Activated B cell treated with CpG ODN at 0.5 μM for 24 hours (primary cell): ENCODE results near the gene DPPA5. TPM values are rescaled to one million over a fixed set of nuclear protein-coding genes. Genes with fewer than 3 reads are reported as not detected.

Source experiments
- ATAC-seq: fragments of 200-7000 bp; cut with Tn5 transposase; one replicate; pipeline ENCODE4 v1.10.0; 2021; ENCODE audit warnings: low read depth, mild to moderate bottlenecking, moderate library complexity
- CTCF ChIA-PET: fragments of 350-600 bp; sonication (Branson Sonifier 250); formaldehyde crosslinking; loops from one replicate; lab custom pipeline; 2021; ENCODE audit warnings: antibody characterized with exemption; lab: Charles Lee
- POLR2A ChIA-PET: fragments of 350-600 bp; sonication (Branson Sonifier 250); formaldehyde crosslinking; loops from one replicate; lab custom pipeline; 2021; ENCODE audit warnings: antibody characterized with exemption; lab: Charles Lee
- DNase-seq: peaks from one replicate; pipeline ENCODE4 v3.0.0; 2022
- H3K27ac Mint-ChIP-seq: one replicate; pipeline ENCODE4 v1.8.0; 2020; ENCODE audit warnings: mixed read lengths
- H3K27me3 Mint-ChIP-seq: one replicate; pipeline ENCODE4 v1.8.0; 2021; ENCODE audit warnings: mixed read lengths
- H3K36me3 Mint-ChIP-seq: one replicate; pipeline ENCODE4 v1.8.0; 2021; ENCODE audit warnings: low read depth, mixed read lengths
- H3K4me1 Mint-ChIP-seq: one replicate; pipeline ENCODE4 v1.8.0; 2021; ENCODE audit warnings: mixed read lengths
- H3K4me3 Mint-ChIP-seq: one replicate; pipeline ENCODE4 v1.8.0; 2020; ENCODE audit warnings: mild to moderate bottlenecking, mixed read lengths
- H3K9me3 Mint-ChIP-seq: one replicate; pipeline ENCODE4 v1.8.0; 2020; ENCODE audit warnings: mixed read lengths
- CTCF ChIP-seq: fragments of 200-600 bp; IDR thresholded peaks from one replicate; pipeline ENCODE4 v1.8.0; 2022; ENCODE audit warnings: antibody characterized with exemption, mild to moderate bottlenecking
- intact Hi-C: fragments of 100-400 bp; cut with micrococcal nuclease; formaldehyde crosslinking; loops from one replicate; pipeline ENCODE4 v1.15.1; 2024
- total RNA-seq: library from RNA; stranded (reverse); gene quantifications from 2 replicates; pipeline ENCODE4 v1.2.3, GENCODE V29; 2022

The DPPA5 gene
- total RNA-seq, 1 donor from 2014 or later = not detected

DNA sequence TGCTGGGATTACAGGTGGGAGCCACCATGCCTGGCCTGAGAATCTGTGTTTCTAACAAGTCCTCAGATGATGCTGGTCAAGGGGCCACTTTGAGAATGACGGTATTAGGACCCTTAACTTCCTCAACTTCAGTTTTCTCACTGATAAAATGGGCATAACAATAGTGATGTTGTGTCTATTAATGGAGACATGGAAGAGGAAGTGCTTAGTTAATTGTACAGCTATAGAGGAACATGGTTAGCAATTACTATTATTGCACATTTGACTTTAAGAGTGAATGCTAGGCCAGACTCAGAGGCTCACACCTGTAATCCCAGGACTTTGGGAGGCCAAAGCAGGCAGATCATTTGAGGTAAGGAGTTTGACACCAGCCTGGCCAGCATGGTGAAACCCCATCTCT, 12.7 kb downstream of the DPPA5 start:
- no peak overlapping the region for H3K4me3 Mint-ChIP-seq
- DNase-seq (no peak), ATAC-seq (no peak)
- H3K36me3 Mint-ChIP-seq = no peaks in the 10 kb centered on the region
- POLR2A ChIA-PET = no interaction called here
- H3K27me3 Mint-ChIP-seq = no peaks in the 10 kb centered on the region
- no peak for TF ChIP-seq CTCF
- intact Hi-C loops = no loop called here
- CTCF ChIA-PET = no interaction called here
- no peaks in the 10 kb centered on the region for H3K4me1 Mint-ChIP-seq
- no peak overlapping the region for H3K27ac Mint-ChIP-seq
- no peaks in the 10 kb centered on the region for H3K9me3 Mint-ChIP-seq

DNA sequence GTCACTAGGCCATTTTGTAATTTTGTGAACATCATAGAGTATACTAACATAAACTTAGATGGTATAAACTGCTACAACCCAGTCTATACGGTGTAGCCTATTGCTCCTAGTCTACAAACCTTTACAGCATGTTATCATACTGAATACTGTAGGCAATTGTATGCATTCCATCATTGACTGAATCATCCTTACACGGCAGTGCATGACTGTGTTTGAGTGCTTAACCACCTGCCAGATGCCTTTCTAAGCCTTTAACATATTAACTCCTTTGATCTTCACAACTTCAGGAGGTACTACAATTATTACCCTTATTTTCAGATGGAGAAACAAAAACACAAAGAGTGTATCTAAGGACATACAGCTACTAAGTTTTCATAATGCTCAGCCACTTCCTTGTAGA, 14.0 kb downstream of the DPPA5 start:
- ChIA-PET POLR2A (no interaction called here), CTCF (no interaction called here)
- H3K9me3 Mint-ChIP-seq = no peaks in the 10 kb centered on the region
- no peaks in the 10 kb centered on the region for H3K4me1 Mint-ChIP-seq
- ATAC-seq = no peak
- no peaks in the 10 kb centered on the region for H3K36me3 Mint-ChIP-seq
- H3K4me3 Mint-ChIP-seq = no peak overlapping the region
- H3K27me3 Mint-ChIP-seq = no peaks in the 10 kb centered on the region
- no peak for TF ChIP-seq CTCF
- no peak overlapping the region for H3K27ac Mint-ChIP-seq
- DNase-seq = no peak
- intact Hi-C loops = no loop called here

GRCh38 chr6:73339340-73339739, 14.7 kb downstream of the DPPA5 start:
- Mint-ChIP-seq H3K27ac (no peak overlapping the region), H3K36me3 (no peaks in the 10 kb centered on the region), H3K4me1 (no peaks in the 10 kb centered on the region), H3K9me3 (no peaks in the 10 kb centered on the region), H3K27me3 (no peaks in the 10 kb centered on the region), H3K4me3 (no peak overlapping the region)
- TF ChIP-seq CTCF = no peak
- ChIA-PET CTCF (interaction anchor here (1.5 kb wide), 1 partner anchor 11 kb away, joined by 4 read pairs; no protein-coding TSS in a partner anchor), POLR2A (no interaction called here)
- DNase-seq = no peak
- ATAC-seq = no peak
- intact Hi-C loops = no loop called here

DNA sequence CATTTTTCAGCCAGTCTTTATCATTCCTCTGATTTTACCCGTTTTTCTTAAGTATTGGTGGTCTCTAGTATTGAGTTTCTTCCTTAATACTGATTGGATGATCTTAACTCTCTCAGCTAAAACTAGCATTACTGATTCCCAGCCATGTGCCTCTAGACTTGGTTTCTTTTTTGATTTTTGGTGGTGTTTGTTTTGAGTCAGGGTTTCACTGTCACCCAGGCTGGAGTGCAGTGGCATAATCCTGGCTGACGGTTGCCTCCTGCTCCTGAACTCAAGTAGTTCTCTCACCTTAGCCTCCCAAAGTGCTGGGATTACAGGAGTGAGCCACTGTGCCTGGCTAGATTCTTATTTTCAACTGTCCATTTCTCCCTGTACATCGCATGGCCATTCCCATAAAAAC, 24.9 kb downstream of the DPPA5 start:
- no peak for DNase-seq
- Mint-ChIP-seq H3K27me3 (peaks cover 26% of the 10 kb centered on the region), H3K4me3 (no peak overlapping the region), H3K27ac (no peak overlapping the region), H3K9me3 (no peaks in the 10 kb centered on the region), H3K4me1 (peaks cover 2% of the 10 kb centered on the region), H3K36me3 (no peaks in the 10 kb centered on the region)
- TF ChIP-seq CTCF = no peak
- intact Hi-C loops = loop anchor here (5.0 kb wide), 2 partner anchors 283 to 1942 kb away; no protein-coding TSS in a partner anchor
- ATAC-seq = no peak
- POLR2A ChIA-PET = interaction anchor here (0.6 kb wide), 1 partner anchor 48 kb away, joined by 3 read pairs; no protein-coding TSS in a partner anchor
- CTCF ChIA-PET = interaction anchor here (1.1 to 4.3 kb wide), 3 partner anchors 9 to 46 kb away, joined by 3 to 58 read pairs (median 4); no protein-coding TSS in a partner anchor

DNA sequence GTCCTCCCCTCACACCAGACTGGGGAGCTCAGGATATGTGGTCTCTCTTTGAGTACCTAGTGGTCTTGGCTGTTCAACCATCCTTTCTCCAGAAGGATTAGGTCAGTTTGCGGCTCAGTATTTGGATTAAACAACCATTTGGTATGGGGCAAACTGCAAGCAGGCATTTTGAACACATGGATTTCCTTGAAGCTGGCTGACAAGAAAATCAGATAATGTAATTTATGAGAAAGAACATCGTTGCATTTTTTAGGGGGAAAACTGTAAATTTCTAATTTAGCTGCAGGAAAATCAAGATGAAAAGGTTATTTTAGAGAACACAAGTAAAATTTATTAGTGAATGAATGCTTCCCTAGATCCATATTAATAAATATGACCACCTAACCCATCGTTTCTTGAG, 25.3 kb downstream of the DPPA5 start:
- Mint-ChIP-seq H3K4me3 (no peak overlapping the region), H3K27me3 (peaks cover 26% of the 10 kb centered on the region), H3K4me1 (peaks cover 2% of the 10 kb centered on the region), H3K27ac (no peak overlapping the region), H3K9me3 (no peaks in the 10 kb centered on the region), H3K36me3 (no peaks in the 10 kb centered on the region)
- intact Hi-C loops = loop anchor here (5.0 kb wide), 2 partner anchors 284 to 1941 kb away; no protein-coding TSS in a partner anchor
- ChIA-PET POLR2A (interaction anchor here (0.6 kb wide), 1 partner anchor 48 kb away, joined by 3 read pairs; no protein-coding TSS in a partner anchor), CTCF (interaction anchor here (1.1 to 4.3 kb wide), 4 partner anchors 10 to 917 kb away, joined by 3 to 58 read pairs (median 5); no protein-coding TSS in a partner anchor)
- ATAC-seq (no peak), DNase-seq (no peak)
- no peak for TF ChIP-seq CTCF
